NK-92 treated with Interleukin-12 subunit alpha and Interleukin-12 subunit beta, amount 100 ng/mL, for 24 hours (cell line): ENCODE measurements around the gene ZC3H6.
"Not testable (repeated sequence)": the region's sequence is repeated elsewhere in the genome, so short reads cannot be mapped to it uniquely, and the experiment has no call there.

ENCODE experiments used
- DNase-seq: peaks from one replicate; lab custom pipeline; 2025; lab: John Stamatoyannopoulos, UW

Gene ZC3H6

GRCh38 chr2:112332123-112332696 is 56.8 kb downstream of the ZC3H6 start:
- DNase-seq = no peak

DNA sequence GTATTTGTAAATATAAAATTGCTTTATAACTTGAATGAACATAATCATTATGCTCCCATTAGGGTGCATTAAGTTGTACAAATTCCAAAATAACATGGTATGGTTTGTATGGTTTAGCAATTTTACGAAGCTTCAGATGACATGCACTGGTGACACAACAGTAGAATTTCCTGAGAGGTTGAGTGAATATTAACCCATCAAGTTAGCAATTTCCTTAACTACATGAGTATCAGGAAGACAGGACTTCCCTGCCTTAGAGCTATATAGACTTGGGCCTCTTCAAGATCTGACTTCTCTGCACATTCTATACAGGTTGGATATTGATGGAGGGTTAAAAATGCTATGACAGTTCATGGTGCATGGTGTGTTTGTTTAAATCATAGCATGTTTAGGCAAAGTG is 60.2 kb downstream of the ZC3H6 start:
- DNase-seq = no peak

- DNase-seq = no peak
Observed at GRCh38 chr2:112339986-112340385, 64.6 kb downstream of the ZC3H6 start.

DNA sequence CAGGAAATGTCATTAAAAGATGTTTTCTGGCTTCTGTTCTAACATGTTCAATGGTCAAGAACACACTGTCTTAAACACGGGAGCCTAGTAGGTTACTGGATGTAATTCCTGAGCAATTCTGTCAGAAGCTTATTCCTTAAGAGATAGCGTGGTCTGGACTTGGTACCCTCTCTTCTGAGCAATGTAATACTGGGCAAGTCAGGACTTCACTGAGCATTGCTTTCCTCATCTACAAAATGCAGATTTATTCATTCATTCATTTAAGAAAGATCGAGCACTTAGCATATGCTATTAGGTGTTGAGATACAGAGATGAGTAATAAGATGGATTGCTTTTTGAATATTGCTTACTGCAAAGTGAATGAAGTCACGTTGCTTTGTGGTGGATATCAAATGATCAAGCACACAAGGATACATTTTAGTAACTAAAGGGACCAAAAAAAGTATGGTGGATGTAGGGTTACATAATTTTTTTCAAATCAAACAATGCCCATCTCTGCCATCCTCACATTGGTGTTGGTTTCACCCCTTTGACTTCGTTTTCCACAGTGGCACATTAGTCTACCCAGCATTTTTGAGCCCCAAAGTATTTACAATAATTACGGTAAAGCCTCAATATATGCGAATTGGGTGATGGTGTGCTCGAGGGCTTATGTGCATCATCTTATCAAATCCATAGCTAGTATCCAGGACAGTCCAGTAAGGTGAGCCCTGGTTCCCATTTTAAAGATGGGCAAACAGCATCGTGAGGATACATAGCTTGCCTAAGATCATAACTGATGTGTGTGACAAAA is 65.3 kb downstream of the ZC3H6 start:
- no peak for DNase-seq

DNA sequence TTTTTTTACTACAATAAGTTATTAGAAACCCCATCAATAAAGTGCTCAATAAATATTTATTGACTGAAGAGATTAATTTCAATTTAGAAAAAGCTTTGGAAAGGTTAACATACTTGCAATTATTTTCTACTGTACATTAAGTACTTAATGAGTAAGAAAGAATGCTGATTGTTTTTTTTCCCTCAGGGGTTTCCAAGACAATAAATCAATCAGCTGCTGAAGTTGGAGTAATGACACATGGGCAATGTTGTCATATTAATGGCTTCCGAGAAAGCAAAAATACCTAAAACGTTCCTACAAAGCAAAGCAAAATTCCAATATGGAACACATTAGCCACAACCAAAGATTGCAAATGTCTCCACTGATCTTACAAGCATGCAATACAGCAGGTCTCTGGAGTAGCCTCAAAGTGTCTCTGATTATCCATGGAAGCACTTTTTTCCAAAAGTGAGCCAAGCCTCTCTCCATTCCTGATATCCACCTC is 66.7 kb downstream of the ZC3H6 start:
- DNase-seq = no peak

- DNase-seq = no peak
Observed at GRCh38 chr2:112343827-112344585, 68.6 kb downstream of the ZC3H6 start.

DNA sequence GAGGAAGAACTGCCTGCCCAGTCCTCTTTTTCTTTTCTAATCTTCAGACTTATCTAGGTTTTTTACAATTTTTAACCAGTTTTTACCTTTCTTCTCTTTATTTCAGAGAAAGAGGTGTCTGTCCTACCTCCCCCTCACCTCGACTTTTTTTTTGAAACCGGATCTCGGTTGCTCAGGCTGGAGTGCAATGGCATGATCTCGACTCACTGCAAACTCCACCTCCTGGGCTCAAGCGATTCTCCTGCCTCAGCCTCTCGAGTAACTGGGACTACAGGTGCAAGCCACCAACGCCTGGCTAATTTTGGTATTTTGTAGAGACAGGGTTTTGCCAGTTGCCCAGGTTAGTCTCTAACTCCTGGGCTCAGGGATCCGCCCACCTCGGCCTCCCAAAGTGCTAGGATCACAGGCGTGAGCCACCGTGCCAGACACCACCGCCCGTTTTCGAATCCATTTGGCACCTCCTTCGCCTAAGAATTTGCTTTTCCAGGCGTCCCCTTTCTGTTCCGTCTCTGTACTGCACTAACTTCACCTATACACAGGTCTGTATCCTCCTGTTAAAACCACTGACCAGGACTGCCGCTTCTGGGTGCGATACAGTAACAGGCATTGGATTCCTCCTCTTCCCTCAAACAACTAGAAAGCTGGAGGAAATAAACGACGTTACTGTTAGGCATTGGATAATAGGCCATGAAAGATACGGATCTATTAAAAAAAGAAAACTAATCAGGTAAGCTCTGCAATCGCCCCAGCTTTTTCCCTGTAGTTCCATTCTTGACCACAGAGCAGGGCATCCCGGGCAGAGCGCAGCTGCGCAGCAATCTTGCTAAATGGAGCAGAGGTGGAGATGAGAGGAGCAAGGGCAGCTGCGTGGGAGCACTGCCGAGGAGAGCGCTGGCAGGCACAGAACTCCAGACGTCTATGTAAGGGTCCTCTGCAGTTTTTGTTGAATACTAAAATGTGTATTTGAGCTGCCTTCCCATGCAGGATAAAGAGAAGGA is 69.9 kb downstream of the ZC3H6 start:
- DNase-seq = no peak

GRCh38 chr2:112352292-112352691 is 76.9 kb downstream of the ZC3H6 start:
- not testable (repeated sequence) for DNase-seq

DNA sequence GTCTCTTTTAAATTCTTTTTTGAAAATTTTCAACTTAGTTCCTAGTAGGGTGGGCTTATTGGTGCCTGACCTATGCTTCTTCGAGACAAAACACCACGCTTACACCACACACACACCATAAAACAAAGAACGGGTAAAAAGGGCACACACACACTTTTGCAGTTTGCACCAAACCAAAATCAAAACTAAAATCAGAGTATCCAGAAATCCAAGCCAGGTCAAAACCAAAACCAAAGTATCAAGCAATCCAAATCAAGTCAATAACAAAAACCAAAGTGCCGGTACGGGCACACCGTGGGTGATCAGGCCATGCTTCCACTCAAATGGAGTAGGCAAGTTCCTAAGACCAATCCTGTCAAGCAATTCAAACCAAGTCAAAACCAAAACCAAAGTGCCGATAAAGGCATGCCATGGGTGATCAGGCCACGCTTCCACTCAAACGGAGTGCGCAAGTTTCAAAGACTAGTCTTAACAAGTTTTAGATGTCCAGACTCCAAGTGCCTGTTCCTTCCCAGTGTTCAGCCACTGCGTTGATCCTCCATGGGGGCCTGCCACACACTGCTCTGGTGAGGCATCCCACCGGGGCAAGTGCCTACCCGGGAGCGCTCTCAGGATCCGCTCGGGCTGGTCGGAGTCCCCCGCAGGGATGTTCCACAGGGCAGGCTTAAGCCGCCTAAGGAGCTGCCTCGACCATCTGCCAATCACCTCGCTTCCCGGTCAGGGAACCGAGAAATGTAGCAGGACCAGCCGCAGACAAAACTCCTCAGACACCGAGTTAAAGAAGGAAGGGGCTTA is 77.6 kb downstream of the ZC3H6 start:
- DNase-seq = not testable (repeated sequence)

GRCh38 chr2:112354335-112354734 is 78.9 kb downstream of the ZC3H6 start:
- not testable (repeated sequence) for DNase-seq

DNA sequence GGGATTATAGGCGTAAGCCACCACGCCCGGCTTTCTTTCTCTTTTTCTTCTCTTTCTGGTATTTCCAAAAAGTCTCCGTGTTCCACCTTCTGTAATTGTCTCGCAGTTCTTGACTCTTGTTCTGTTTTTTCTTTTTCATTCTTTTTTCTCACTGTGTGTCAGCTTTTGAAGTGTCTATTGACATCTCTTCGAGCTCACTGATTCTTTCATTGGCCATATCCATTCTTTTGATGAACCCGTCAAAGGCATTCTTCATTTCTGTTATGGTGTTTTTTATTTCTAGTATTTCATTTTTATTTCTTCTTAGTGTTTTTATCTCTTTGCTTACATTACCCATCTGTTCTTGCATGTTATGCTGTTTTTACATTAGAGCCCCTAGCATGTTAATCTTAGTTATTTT is 84.7 kb downstream of the ZC3H6 start:
- DNase-seq = not testable (repeated sequence)
